HG03108 (cell line): ENCODE results near the gene HS6ST2.

Experiments
- ATAC-seq: cut with Tn5 transposase; IDR thresholded peaks from one replicate; pipeline ENCODE4 v1.9.1; 2021; ENCODE audit warnings: moderate library complexity; ENCODE audit not compliant: unreplicated experiment

HS6ST2 gene

DNA sequence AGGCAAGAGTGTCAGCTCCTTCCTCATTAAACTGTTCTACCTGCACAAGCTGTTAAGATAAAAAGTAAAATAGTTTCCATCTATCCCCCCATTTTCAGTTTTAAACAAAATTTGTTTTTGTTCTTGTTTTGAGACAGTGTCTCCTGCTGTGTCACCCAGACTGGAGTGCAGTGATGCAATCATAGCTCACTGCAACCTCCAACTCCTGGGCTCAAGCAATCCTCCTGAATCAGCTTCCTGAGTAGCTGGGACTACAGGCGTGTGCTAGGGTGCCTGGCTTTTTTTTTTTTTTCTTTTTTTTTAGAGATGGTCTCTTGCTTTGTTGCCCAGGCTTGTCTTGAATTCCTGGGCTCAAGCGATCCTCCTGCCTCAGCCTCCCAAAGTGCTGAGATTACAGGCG is 105.4 kb downstream of the HS6ST2 start:
- no peak for ATAC-seq

DNA sequence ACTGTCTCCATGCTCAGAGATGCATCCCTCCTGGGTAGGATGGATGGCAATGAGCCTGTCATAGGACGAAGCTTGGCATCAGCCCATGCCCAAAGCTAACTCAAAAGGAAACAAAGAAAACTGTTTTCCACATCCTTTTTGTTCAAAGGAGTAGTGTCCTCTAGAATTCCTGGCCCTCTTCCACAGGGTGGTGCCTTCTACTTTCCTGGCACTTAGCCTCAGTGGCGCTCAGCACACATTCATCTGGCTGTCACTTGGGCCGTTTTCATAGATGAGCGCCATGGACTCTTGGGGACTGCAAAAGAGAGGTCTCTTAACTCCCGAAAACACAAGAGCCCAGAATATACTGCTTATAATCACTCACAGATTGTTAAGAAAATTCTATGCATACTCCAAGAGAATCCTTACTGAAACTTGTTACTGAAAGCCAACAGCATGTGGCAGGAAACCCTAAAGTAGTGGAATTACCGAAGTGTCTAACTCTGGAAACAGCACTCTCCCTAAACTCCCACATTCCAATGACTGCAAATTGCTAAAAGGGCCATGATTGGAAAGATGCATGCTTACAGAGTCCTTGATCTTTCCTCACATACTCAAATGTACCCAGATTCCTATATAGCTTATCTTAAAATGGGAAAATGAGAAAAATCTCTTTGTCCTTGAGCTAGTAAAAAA is 110.0 kb downstream of the HS6ST2 start:
- no peak for ATAC-seq

DNA sequence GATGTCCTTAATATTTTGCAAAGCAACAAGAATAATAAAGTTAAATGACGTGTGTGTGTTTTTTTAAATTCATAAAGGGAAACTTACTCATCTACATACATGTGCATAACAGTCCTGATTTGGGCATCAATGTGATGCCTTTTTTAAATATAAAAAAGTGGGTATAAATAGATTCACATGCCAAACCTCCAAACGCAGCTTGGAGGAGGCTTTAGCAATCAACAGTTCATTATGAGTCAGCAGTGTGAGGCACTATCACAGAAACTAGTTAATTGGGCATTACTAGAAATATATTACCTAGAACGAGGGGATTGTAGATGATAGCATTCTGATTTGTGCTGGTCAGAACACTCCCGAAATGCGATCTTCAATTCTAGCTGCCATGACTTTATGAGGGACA is 115.1 kb downstream of the HS6ST2 start:
- ATAC-seq, result no peak

GRCh38 chrX:132842460-132843238 is 115.8 kb downstream of the HS6ST2 start:
- no peak for ATAC-seq

GRCh38 chrX:132837967-132838366 is 120.5 kb downstream of the HS6ST2 start:
- no peak for ATAC-seq

GRCh38 chrX:132837126-132837525 is 121.3 kb downstream of the HS6ST2 start:
- ATAC-seq, result no peak

GRCh38 chrX:132836471-132836870 is 122.0 kb downstream of the HS6ST2 start:
- ATAC-seq, result no peak

GRCh38 chrX:132834741-132835140 is 123.7 kb downstream of the HS6ST2 start:
- no peak for ATAC-seq

- ATAC-seq, result no peak
Measured at GRCh38 chrX:132834109-132834508, 124.3 kb downstream of the HS6ST2 start.

DNA sequence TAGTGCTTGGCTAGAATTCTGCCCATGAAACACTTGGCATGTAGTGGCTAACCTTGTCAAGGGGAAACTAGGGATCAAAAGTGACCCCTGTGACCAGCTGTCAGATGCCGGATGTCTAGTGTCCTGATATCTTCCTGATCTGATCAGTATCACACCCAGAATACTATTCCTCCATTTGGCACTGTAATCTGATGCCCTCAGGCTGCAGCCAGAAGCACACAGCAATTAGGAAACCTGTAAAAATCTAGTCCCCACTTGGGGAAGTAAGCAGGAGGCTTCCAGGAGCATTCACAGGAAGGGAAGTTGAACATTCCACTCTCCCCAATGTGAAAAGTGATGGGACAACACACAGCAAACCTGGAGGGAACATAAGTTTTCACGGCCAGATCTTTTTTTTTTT is 125.1 kb downstream of the HS6ST2 start:
- ATAC-seq, result no peak

- no peak for ATAC-seq
Measured at GRCh38 chrX:132831336-132831973, 127.0 kb downstream of the HS6ST2 start.

- no peak for ATAC-seq
Measured at GRCh38 chrX:132822634-132823012, 135.8 kb downstream of the HS6ST2 start.

DNA sequence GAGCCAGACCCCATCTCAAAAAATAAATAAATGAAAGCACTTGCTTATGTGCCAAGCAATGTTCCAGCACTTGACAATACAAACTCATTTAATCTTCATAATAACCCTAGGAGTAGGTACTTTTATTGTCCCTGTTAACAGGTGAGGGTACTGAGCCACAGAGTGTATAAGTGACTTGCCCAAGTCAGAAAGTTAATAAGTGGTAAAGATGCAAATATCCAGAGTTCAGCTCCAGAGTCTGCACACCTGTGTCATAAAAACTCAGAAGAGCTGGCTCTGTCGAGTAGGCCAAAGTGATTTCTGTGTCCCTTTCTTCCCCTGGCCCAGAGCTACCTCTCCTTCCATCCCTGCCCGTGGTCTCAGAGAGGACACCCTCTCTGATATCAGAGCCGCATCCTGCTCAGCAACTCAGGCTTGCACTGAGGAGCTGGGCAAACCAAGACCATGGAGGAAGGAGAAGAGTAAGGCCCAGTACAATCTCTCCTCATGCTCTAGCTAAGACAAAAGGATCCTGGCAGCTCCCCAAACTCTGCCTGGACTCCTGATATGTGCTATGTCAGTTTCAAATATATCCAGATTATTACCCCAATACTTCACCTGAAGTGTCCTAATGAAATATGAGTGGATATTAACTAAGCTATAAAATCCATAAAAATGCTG is 136.3 kb downstream of the HS6ST2 start:
- ATAC-seq, result no peak

DNA sequence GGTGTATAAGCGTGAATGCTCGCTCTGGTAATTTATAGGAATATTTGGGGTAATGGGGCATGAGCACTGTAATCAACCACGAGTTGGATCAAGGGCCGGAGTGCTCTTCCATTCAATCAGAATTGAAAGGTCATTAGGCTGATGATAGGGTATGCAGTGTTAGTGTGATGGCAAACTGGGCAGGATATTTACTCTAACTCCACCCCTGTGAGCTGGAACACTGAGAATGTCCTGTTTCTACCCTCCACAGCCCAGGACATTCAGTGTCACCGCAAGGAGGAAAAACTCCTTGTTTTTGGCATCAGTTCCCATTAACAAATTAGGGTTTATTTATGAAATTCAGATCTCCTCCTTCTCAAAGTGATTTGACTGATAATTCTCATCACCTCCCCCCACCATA is 137.8 kb downstream of the HS6ST2 start:
- no peak for ATAC-seq

DNA sequence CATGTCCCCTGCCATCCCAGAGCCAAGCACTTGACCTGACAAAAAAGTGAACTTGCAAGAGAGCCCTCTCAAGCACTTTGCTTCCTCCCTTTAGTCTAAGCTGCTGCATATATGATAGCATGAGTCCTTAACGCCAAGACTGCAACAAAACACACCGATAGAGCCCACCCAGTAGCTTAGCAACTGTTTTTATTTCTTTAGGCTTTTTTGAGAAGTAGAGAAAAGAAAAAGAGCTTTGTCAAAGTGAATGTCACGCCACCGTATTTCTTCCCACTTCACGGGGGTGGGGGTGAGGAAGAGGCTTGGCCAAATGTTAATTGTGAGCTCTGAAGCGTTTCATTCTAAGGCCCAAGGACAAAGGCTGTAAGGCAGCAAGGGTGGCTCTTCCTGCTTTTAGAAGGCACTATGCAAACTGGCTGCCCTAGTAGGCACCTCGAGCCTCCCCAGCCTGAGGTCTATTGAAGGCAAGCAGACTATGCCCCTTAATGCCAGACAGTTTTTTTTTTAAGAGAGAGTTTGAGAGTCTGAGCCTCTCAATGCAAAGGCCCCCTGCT is 138.6 kb downstream of the HS6ST2 start:
- no peak for ATAC-seq

GRCh38 chrX:132818638-132819037 is 139.8 kb downstream of the HS6ST2 start:
- no peak for ATAC-seq

- ATAC-seq, result no peak
Measured at GRCh38 chrX:132815643-132816042, 142.8 kb downstream of the HS6ST2 start.

GRCh38 chrX:132810964-132811712 is 147.3 kb downstream of the HS6ST2 start:
- ATAC-seq, result no peak

GRCh38 chrX:132810488-132810887 is 147.9 kb downstream of the HS6ST2 start:
- no peak for ATAC-seq

GRCh38 chrX:132809581-132809980 is 148.8 kb downstream of the HS6ST2 start:
- no peak for ATAC-seq
